HG02571 (cell line): ENCODE data around the gene KCNH1.

ENCODE experiments used
- ATAC-seq: cut with Tn5 transposase; IDR thresholded peaks from one replicate; pipeline ENCODE4 v1.9.1; 2021; ENCODE audit warnings: mild to moderate bottlenecking, moderate library complexity; ENCODE audit not compliant: unreplicated experiment

KCNH1 gene, protein sequence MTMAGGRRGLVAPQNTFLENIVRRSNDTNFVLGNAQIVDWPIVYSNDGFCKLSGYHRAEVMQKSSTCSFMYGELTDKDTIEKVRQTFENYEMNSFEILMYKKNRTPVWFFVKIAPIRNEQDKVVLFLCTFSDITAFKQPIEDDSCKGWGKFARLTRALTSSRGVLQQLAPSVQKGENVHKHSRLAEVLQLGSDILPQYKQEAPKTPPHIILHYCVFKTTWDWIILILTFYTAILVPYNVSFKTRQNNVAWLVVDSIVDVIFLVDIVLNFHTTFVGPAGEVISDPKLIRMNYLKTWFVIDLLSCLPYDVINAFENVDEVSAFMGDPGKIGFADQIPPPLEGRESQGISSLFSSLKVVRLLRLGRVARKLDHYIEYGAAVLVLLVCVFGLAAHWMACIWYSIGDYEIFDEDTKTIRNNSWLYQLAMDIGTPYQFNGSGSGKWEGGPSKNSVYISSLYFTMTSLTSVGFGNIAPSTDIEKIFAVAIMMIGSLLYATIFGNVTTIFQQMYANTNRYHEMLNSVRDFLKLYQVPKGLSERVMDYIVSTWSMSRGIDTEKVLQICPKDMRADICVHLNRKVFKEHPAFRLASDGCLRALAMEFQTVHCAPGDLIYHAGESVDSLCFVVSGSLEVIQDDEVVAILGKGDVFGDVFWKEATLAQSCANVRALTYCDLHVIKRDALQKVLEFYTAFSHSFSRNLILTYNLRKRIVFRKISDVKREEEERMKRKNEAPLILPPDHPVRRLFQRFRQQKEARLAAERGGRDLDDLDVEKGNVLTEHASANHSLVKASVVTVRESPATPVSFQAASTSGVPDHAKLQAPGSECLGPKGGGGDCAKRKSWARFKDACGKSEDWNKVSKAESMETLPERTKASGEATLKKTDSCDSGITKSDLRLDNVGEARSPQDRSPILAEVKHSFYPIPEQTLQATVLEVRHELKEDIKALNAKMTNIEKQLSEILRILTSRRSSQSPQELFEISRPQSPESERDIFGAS

DNA sequence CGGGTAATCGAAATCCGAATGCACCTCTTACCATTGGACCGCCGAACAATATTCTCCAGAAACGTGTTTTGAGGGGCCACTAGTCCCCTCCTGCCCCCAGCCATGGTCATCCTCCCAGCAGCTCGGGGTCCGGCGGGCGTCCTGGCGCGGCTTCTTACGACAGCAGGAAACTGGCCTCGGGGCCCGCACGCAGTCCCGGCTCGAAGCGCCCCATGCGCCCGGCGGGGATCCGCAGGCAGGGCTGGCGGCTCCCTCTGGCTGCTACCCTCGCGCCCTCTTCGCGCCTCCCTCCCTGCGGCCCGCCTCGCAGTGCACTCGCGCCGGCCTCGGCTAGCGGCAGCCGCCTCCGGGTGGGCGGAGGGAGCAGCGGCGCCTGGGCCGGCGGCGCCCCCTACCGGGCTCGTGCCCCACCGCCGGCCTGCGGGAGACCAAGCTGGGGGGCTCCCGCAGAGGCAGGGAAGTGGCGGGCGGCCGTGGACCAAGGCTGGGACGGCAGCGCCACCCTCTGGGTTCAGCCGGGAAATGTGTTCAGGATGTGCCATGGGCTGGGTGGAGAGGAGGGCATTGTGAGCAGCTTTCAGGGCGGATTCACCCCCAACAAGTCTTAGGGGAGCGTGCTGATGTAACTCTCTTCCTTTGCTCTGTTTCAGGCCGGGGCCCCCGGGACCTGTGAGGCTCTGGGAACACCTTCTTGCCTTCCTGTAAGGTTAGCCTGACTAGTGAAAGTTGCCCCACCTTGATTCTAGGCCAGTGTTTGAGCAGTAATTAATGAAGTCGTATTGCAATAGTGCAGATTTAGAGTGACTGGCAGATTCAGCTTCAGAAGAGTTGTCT lies at the start of gene KCNH1:
Gene KCNH1, minus strand, starts transcription at position 313 of the 834 bp plus-strand sequence. Its CDS starts 203 bp downstream, at position 110.
- ATAC-seq: peak; percentile 84

DNA sequence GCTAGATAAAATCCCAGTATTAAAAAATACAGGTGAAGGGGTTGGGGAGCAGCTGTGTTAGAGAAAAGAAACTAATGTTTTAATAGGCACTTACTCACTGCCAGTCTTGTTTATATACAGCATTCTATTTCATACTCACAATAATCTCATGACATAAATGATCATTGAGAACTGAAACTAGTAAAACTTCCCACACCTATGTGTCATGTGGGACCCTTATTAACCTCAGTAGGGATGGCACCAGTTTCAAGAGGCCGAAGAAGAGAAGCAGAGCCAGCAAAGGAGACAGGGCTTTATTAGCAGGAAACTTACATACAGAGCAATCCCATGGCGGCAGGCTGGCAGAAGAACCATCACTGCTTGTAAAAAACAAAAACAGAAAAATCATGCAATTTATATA lies 48.8 kb upstream of the KCNH1 start:
- ATAC-seq: no peak

DNA sequence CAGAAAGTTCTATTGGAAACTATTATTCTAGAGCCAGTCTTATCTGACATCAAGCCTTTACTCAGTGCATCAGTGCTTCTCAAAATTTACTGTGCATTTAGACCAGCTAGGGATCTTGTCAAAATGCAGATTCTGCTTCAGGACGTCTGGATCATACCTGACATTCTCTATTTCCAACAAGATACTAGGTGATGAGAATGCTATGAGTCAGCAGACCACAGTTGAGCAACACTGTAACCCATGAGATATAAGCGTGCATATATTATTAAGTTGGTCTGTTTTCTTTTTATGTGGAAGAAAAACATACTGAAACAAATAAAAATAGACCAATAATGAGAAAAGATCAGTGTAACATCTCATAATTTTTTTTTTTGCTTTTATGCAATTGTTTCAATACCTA lies 40.4 kb upstream of the KCNH1 start:
- ATAC-seq: no peak

DNA sequence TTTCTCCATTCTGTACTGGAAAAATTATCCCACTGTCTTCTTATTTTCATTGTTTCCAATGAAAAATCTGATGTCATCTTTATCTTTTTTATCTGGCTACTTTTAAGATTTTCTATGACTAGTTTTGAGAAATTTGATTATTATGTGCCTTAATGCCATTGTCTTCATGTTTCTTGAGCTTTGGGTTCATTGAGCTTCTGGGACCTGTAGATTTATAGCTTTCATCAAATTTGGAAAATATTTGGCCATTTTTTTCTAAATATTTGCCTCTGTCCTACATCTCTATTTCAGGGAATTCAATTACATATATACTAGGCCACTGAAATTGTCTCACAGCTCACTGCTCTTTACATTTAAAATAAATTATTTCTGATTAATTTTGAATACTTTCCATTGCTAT lies 38.7 kb upstream of the KCNH1 start:
- ATAC-seq: no peak

DNA sequence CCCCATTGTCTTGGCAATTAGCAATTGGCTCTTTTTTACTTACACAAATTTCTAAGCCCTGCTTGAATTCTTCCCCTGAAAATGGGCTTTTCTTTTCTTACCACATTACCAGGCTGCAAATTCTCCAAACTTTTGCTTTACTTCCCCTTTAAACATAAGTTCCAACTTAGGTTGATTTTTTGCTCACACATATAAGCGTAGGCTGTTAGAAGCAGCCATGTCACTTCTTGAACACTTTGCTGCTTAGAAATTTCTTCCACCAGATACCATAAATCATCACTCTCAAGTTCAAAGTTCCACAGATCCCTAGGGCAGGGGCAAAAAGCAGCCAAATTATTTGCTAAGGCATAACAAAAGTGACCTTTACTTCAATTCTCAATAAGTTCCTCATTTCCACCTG lies 35.4 kb upstream of the KCNH1 start:
- ATAC-seq: no peak

DNA sequence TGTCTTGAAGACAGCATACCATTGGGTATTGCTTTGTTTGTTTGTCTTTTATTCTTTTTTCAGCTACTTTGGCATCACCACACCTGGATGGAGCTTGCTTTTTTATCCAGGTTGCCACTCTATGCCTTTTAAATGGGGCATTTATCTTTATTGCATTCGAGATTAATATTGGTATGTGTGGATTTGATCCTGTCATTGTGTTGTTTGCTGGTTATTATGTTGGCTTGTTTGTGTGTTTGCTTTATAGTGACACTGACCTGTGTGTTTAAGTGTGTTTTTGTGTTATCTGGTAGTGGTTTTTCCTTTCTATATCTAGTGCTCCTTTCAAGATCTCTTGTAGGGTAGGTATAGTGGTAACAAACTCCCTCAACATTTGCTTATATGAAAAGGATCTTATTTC lies 24.9 kb upstream of the KCNH1 start:
- no peak for ATAC-seq

DNA sequence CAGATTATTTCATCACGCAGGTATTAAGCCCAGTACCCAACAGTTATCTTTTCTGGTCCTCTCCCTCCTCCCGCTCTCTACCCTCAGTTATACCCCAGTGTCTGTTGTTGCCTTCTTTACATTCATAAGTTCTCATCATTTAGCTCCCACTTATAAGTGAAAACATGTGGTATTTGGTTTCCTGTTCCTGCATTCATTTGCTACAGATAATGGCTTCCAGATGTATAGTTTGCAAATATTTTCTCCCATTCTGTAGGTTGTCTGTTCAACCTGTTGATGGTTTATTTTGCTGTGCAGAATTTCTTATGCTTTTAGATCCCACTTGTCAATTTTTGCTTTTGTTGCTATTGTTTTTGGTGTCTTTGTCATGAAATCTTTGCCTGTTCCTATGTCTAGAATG lies 21.1 kb upstream of the KCNH1 start:
- no peak for ATAC-seq

DNA sequence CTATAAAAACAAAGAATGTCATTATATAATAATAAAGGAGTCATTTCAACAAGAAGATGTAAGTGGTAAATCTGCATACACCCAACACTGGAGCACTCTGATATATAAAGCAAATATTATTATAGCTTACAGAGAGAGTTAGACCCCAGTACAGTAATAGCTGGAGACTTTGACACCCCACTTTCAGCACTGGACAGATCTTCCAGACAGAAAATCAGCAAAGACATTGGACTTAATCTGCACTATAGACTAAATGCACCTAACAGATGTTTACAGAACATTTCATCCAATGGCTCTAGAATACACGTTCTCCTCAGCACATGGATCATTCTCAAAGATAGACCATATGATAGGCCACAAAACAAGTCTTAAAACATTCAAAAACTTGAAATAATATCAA lies 20.0 kb upstream of the KCNH1 start:
- ATAC-seq: no peak

DNA sequence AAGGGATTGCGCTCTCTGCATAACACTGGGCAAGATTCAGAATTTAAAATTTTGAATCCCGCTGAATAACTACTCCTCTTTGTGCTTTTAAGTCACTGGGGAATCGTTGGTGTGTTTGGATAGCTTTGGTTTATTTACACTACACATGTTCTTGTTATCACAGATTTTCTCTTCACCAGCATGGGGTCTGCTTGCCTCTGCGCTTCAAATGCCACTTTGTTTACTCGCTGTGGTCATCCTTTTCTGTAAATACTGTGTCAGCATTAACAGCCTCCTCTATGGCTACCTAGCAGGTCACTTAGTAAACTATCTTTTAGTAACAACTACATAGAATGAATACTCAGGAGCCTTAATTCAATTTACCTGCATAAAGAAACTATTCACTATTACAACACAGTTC lies 14.4 kb upstream of the KCNH1 start:
- no peak for ATAC-seq

DNA sequence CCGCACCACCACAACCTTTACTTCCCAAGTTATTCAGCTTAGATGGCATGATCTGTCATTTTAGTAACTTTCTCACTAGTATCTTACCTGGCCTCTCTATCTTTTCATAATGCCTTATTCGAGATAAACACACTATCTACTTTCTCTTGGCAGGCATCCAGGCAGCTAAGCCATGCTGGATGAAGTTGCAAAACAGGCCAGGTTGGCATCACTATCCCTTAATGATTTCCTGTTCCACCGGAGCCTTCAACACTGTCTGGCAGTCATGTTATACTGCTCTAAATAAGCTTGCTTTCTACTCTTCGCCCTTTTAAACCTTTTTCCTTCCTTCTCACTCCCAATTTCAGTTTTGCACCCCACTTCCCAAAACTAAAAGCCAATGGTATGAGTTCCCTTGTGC lies 12.0 kb upstream of the KCNH1 start:
- ATAC-seq: no peak

DNA sequence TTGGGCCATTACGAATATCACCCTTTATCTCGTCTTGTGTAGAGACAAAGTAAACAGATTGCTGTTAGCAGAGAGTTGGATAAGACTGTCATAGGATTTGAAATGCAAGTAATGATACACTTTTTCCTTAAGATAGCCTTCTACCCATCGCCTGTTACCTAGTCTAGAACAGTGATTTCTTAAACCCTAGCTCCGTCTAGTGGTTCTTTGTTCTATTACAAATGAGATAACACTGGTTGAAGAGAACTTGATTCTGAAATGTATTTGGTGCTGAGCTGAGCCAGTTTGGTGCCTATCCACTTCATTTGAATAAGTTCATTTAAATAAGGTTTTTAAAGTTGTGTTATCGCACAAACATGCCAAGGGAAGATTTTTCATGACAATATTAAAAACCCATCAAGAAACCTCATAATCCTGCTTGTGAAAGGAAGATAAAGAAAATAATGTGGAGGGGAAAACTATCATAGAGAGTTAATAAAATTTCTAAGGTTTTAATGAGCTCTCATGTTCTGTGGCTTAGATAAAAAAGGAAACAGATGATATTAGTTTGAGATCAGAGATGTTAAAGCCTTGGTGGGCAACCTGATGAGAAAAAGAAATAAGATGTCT lies 1.5 kb upstream of the KCNH1 start:
- no peak for ATAC-seq

DNA sequence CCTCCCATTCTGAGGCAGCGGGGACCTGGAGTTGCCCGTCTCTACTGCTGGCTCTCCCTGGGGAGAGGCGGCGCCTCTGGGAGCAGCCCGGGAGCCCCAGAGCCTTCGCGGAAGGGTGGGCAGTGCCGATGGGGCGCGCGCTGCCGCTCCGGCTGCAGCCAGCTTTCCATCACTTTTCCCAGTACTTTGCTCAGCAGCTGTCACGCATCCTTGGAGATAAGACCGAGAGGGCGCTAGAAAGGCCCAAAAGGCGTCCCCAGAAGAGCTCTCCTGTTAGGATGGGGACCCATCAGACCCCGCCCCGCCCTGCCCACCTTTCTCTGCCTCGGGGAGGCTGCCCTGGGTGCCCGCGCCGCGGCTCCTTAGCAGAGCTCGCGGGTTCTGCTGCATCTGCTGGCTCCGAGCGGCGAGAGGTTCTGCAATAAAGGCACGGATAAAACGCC lies 534 bp downstream of the KCNH1 start:
- ATAC-seq: peak; percentile 15

DNA sequence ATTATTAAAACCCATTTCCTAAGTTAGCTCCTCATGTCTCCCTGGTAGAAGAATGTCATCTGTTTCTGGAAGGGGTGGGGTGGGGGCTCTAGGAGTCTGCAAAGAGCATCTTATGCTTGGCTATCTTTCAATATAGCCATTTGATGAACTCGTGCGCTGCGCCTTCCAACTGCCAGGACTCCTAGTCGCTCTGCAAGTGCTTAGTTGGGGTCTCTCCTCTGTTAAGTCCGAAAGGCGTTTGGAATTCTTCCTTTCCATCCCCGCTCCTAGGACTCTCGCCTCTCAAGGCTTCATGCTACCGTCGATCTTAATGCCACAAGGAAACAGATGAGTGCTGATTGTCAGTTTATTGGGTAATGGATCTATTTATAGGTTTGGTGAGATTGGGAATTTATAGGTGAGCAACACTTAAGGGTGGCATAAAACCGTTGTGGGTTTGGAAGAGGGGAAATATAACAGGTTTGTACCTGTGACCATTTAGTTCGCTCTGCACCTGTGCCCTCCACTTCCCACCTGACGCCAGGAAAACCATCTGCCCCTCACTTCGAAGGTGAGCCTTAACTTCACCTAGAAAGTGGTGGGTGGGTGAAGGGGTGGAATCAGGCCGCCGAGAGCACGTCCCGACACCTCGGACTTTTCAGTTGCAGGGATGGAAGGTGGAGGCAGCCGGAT lies 1.1 kb downstream of the KCNH1 start:
- no peak for ATAC-seq

DNA sequence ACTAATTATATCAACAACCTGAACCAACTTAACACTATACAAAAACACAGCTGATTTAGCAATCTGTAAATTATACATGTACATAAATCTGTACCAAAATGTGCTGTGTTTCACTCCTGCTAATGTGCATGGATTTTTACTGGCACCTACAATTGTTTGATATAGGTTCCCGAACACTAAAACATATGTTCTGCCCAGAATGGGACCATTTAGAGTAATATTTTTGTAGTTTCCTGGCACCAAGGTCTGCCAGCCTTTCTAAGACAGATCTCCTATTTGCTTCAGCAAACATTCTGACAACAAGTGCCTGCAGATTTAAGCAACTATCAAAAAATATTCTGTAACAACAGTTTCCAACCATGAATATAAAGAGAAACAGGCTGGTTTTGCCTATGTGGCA lies 4.2 kb downstream of the KCNH1 start:
- ATAC-seq: no peak

DNA sequence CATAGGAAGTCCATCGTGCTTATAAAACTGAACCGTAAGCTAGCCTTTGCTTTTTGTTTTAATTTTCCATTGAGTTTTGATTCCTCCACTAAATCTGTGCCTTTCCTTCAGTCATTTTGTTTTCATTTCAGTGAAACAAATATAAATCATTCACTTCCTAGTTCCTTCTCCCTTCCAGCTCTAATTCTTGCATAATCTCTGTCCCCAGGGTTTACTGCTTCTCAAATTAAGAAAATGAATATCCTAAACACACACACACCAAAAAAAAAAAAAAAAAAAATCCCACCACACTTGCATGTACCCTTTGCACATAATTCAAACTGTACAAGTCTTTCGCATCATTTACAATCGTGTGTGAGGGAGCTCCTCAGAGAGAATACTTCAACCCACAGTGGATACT lies 6.8 kb downstream of the KCNH1 start:
- ATAC-seq: no peak

DNA sequence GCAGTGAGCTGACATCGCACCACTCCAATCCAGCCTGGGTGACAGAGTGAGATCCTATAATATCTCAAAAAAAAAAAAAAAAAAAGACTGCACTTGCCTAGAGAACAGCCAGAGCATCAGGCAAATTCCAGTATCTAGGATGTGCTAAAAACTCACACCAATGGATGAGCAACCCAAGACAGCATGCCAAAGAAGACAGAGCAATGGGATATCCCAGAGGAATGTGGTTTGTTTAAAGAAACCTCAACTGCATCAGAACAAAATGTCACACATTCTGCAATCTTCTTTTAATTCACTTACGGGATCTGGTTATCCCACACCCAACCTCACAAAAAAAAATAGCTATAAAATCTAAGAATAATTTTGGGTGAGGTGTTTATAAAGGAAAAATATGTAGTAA lies 7.3 kb downstream of the KCNH1 start:
- no peak for ATAC-seq

DNA sequence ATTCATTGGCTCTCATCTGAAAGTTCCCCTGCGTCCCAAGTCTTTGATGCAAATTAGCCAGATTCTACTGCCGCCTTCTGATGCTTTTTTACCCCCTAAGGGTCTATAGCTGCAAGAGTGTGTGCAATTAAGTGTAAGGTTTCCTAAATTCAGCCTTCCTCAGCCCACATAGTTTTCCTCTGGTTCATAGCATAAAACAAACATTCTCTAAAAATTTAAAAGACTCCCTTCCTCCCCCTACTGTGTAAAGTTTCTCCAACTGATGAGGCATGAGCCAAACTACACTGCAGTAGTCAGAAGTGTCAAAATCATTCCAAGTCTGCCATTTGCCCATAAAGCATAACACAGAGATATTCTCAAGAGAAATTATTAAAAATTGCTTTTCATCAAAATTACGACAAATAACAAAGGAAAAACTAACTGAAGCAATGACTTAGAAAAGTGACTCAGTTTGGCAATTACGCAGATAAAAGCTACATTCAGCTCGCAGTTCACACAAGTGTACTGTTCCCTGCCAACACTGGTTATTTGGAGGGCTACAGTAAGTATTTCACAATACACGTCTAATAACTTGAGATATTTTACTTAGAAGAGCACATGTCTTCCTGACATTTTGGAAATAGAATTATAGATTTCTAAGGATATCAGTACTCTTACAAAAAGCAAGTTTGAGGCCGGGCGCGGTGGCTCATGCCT lies 15.4 kb downstream of the KCNH1 start:
- no peak for ATAC-seq

DNA sequence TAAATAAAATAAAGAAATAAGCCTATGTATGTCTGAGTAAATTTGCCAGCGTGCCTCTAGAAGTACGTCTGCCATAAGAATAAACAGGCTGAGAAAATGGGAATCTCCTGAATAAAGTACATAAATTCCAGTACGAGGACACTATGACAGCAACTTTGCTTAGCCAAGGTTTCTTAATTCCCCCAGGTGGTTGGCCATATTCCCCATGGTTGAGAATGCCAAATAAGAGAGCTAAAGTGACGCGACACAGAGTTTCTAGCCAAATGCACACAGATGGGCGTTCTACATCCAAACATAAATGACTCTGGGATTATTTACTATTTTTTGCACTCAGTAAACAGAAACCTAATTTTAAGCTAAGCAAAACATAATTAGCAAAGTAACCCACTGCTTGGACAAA lies 19.5 kb downstream of the KCNH1 start:
- no peak for ATAC-seq

DNA sequence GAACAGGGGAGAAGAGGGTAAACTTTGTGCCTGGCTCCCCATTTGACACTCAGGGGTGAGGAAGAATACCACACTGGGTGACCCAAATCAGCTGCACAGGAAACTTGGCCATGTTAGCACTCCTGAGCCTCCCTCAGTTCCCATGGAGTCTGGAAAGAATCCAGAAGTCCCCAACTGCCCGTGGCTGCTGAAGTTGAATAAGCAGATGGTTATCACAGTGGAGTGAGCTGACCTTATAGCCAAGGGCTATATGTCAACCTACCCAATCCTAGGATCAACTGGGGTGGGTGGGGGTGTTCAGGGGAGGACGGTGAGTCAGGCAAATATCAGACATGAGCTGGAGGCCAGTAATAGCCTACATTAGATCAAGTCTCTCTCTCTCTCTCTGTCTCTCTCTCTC lies 20.4 kb downstream of the KCNH1 start:
- ATAC-seq: no peak
